Sigmoid colon (tissue), 7 donors: ENCODE results near the gene TMPRSS13. TPM values are rescaled to one million over a fixed set of nuclear protein-coding genes. Genes with fewer than 3 reads are reported as not detected.

Experiments
- DNase-seq: peaks from one replicate; pipeline ENCODE4 v3.0.0-alpha.2; 2019
- H3K27ac ChIP-seq, 4 donors: fragments of 200-600 bp; sonication (generic); one replicate each; pipeline ENCODE4 v1.5.1; 2016 to 2019; ENCODE audit warnings: mild to moderate bottlenecking in 1 of 4
- H3K27me3 ChIP-seq, 3 donors: fragments of 200-600 bp; sonication (generic); one replicate each; pipeline ENCODE4 v1.5.1; 2019; ENCODE audit warnings: mild to moderate bottlenecking in 1 of 3
- H3K36me3 ChIP-seq, 4 donors: fragments of 200-600 bp; sonication (generic); one replicate each; pipeline ENCODE4 v1.5.1; 2016 to 2019
- H3K4me1 ChIP-seq, 4 donors: fragments of 200-600 bp; sonication (generic); one replicate each; pipeline ENCODE4 v1.5.1; 2017 to 2019
- H3K4me3 ChIP-seq, 4 donors: fragments of 200-600 bp; sonication (generic); one replicate each; pipeline ENCODE4 v1.5.1; 2017 to 2019; ENCODE audit warnings: mild to moderate bottlenecking in 2 of 4, moderate library complexity in 1 of 4
- H3K9me3 ChIP-seq, 4 donors: fragments of 200-600 bp in 3 of 4; sonication (generic) in 3 of 4; one replicate each; pipeline versions ENCODE4 v1.5.1 to v1.6.1; 2013 to 2019
- EP300 ChIP-seq, 4 donors: sonication (generic); formaldehyde crosslinking; IDR thresholded peaks; one replicate each; pipeline ENCODE4 v1.6.1; 2017; ENCODE audit warnings: antibody characterized with exemption in 4 of 4
- POLR2A ChIP-seq, 2 donors: fragments of 450-650 bp; IDR thresholded peaks; one replicate each; pipeline ENCODE4 v1.6.1; 2016; ENCODE audit warnings: antibody characterized with exemption in 2 of 2, mild to moderate bottlenecking in 2 of 2, moderate library complexity in 2 of 2
- POLR2AphosphoS5 ChIP-seq, 4 donors: sonication (generic); formaldehyde crosslinking; IDR thresholded peaks; one replicate each; pipeline ENCODE4 v1.6.1; 2017; ENCODE audit warnings: antibody characterized with exemption in 4 of 4
- WGBS, 2 donors: extraction: QIAGEN DNeasy Blood & Tissue Kit; methylation state at CpG; one replicate each; pipeline ENCODE4 v1.1.7; 2013; 5-methylcytosine and 5-hydroxymethylcytosine counted together
- intact Hi-C: fragments of 100-400 bp; cut with DNase I; formaldehyde crosslinking; loops from one replicate; pipeline ENCODE4 v1.15.1; 2023
- polyA plus RNA-seq, 3 donors: library from polyadenylated mRNA; stranded (reverse); fragments of 200-250 nt; gene quantifications; one replicate each; pipeline ENCODE4 v1.2.3, GENCODE V29; 2013
- total RNA-seq, 4 donors: library from RNA; depleted of rRNA; stranded (reverse); fragments of >200 nt; gene quantifications; one replicate each; pipeline ENCODE4 v1.1.0, GENCODE V29; 2016
- TF ChIP-seq, protein P1 (sequence below), 4 experiments: fragments of 450-650 bp in 3 of 4; fragments of 200-600 bp in 1 of 4; IDR thresholded peaks; one replicate each; pipeline ENCODE4 v1.5.1; 2016 to 2019; ENCODE audit warnings: antibody characterized with exemption in 4 of 4, mild to moderate bottlenecking in 3 of 4, moderate library complexity in 2 of 4
- donor health status: healthy with polysubstance abuse.
- donor health status: Bipolar disorder and iron deficiency.
- donor health status: healthy.

The TMPRSS13 gene
- total and polyA plus RNA-seq, 7 donors, result 1.4 to 1.6 TPM; not detected in 5

GRCh38 chr11:117908109-117908895 lies 20.9 kb downstream of the TMPRSS13 start:
- no peaks in the 10 kb centered on the region for H3K9me3 ChIP-seq
- H3K27ac ChIP-seq, result no peak overlapping the region
- intact Hi-C loops, result loop anchor here (5.0 kb wide), 1 partner anchor 39 kb away; no protein-coding TSS in a partner anchor
- no peaks in the 10 kb centered on the region for H3K36me3 ChIP-seq
- DNase-seq, result peak; percentile 53
- WGBS, 2 donors, result 86 to 93% methylated on average over 17 of the region's 17 CpGs
- TF ChIP-seq POLR2A (IDR thresholded peaks at IDR 0.05), result no peak
- TF ChIP-seq, protein P1, sequence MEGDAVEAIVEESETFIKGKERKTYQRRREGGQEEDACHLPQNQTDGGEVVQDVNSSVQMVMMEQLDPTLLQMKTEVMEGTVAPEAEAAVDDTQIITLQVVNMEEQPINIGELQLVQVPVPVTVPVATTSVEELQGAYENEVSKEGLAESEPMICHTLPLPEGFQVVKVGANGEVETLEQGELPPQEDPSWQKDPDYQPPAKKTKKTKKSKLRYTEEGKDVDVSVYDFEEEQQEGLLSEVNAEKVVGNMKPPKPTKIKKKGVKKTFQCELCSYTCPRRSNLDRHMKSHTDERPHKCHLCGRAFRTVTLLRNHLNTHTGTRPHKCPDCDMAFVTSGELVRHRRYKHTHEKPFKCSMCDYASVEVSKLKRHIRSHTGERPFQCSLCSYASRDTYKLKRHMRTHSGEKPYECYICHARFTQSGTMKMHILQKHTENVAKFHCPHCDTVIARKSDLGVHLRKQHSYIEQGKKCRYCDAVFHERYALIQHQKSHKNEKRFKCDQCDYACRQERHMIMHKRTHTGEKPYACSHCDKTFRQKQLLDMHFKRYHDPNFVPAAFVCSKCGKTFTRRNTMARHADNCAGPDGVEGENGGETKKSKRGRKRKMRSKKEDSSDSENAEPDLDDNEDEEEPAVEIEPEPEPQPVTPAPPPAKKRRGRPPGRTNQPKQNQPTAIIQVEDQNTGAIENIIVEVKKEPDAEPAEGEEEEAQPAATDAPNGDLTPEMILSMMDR (IDR thresholded peaks at IDR 0.05), result no peak
- TF ChIP-seq EP300 (IDR thresholded peaks at IDR 0.05), result no peak
- no peak for TF ChIP-seq POLR2AphosphoS5 (IDR thresholded peaks at IDR 0.05)
- H3K27me3 ChIP-seq, result no peaks in the 10 kb centered on the region
- H3K4me3 ChIP-seq, result no peak overlapping the region
- peaks cover 0 to 14% (median 10%) of the 10 kb centered on the region in 4 donors for H3K4me1 ChIP-seq

GRCh38 chr11:117907276-117908108 lies 21.7 kb downstream of the TMPRSS13 start:
- 23 to 38% methylated on average over 24 of the region's 24 CpGs for WGBS, 2 donors
- peak overlapping the region in 2 of 4 donors; percentile 50 for H3K27ac ChIP-seq
- H3K4me3 ChIP-seq, result peak overlapping the region in 1 of 4 donors; percentile 20

GRCh38 chr11:117906710-117907109 lies 22.5 kb downstream of the TMPRSS13 start:
- peak overlapping the region in 2 of 4 donors; percentile 36 to 39 for H3K27ac ChIP-seq
- DNase-seq, result no peak
- H3K4me3 ChIP-seq, result no peak overlapping the region
- no peaks in the 10 kb centered on the region for H3K27me3 ChIP-seq
- no peaks in the 10 kb centered on the region for H3K36me3 ChIP-seq
- intact Hi-C loops, result loop anchor here (5.0 kb wide), 1 partner anchor 41 kb away; no protein-coding TSS in a partner anchor
- WGBS, 2 donors, result 77 to 82% methylated on average over 4 of the region's 4 CpGs
- TF ChIP-seq EP300 (IDR thresholded peaks at IDR 0.05) (no peak), POLR2AphosphoS5 (IDR thresholded peaks at IDR 0.05) (no peak), POLR2A (IDR thresholded peaks at IDR 0.05) (no peak)
- TF ChIP-seq, protein P1 (IDR thresholded peaks at IDR 0.05), result no peak
- peaks cover 0 to 14% (median 10%) of the 10 kb centered on the region in 4 donors for H3K4me1 ChIP-seq
- H3K9me3 ChIP-seq, result no peaks in the 10 kb centered on the region

More at GRCh38 chr11:117907276-117908108, 21.7 kb downstream of the TMPRSS13 start:
- DNase-seq, result peak; percentile 92
- no peaks in the 10 kb centered on the region for H3K36me3 ChIP-seq
- H3K9me3 ChIP-seq, result no peaks in the 10 kb centered on the region
- no peaks in the 10 kb centered on the region for H3K27me3 ChIP-seq
- intact Hi-C loops, result loop anchor here (5.0 kb wide), 1 partner anchor 40 kb away; no protein-coding TSS in a partner anchor
- peaks cover 0 to 14% (median 10%) of the 10 kb centered on the region in 4 donors for H3K4me1 ChIP-seq
- no peak for TF ChIP-seq EP300 (IDR thresholded peaks at IDR 0.05)
- peak in 1 of 2 donors; percentile 23 for TF ChIP-seq POLR2A (IDR thresholded peaks at IDR 0.05)
- TF ChIP-seq POLR2AphosphoS5 (IDR thresholded peaks at IDR 0.05), result peak in 2 of 4 donors; percentile 19 to 86
- TF ChIP-seq, protein P1 (IDR thresholded peaks at IDR 0.05), result no peak

DNA sequence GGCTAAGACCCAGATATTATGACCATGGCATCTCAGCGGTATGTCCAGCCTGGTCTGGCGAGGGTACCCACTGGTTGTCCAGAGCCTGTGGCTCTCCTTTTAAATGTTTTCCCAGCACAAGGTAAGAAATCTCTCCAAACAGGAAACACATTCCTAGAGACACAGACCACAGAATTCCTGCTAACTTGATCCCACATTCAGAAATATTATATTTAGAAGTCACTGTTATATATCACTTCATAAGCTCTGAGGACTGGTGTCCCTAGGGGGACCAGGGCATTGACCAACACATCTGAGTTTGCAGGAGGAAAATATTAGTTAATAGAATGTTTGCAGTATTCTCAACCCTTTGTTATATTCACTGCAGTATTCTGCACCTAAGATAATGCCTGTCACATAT lies 23.1 kb downstream of the TMPRSS13 start:
- TF ChIP-seq POLR2AphosphoS5 (IDR thresholded peaks at IDR 0.05) (no peak), EP300 (IDR thresholded peaks at IDR 0.05) (no peak), POLR2A (IDR thresholded peaks at IDR 0.05) (no peak)
- TF ChIP-seq, protein P1 (IDR thresholded peaks at IDR 0.05), result no peak
- WGBS, 2 donors, result 95 to 97% methylated on average over 2 of the region's 2 CpGs
- peak; percentile 41 for DNase-seq
- Histone ChIP-seq H3K36me3 (no peaks in the 10 kb centered on the region), H3K4me3 (no peak overlapping the region), H3K4me1 (peaks cover 0 to 14% (median 10%) of the 10 kb centered on the region in 4 donors), H3K27me3 (no peaks in the 10 kb centered on the region), H3K9me3 (no peaks in the 10 kb centered on the region), H3K27ac (no peak overlapping the region)
- intact Hi-C loops, result loop anchor here (5.0 kb wide), 1 partner anchor 41 kb away; no protein-coding TSS in a partner anchor
